Neuronal stem cell (in vitro differentiated cells): Measurements from ENCODE around the gene DYNLT4.

ENCODE experiments used
- DNase-seq: peaks from one replicate; pipeline ENCODE4 v3.0.0-alpha.2; 2013; ENCODE audit warnings: low spot score
- H2AFZ ChIP-seq: one replicate; pipeline ENCODE4 v1.6.1; 2013; ENCODE audit warnings: mild to moderate bottlenecking, low read length, inconsistent platforms
- H2AK5ac ChIP-seq: 2 replicates; pipeline ENCODE4 v1.6.1; 2013; ENCODE audit warnings: low read depth, mild to moderate bottlenecking, inconsistent platforms, low read length, moderate library complexity, mixed read lengths
- H2BK120ac ChIP-seq: 2 replicates; pipeline ENCODE4 v1.6.1; 2013; ENCODE audit warnings: low read depth, mild to moderate bottlenecking, inconsistent platforms, low read length, moderate library complexity, mixed read lengths
- H2BK12ac ChIP-seq: one replicate; pipeline ENCODE4 v1.6.1; 2013; ENCODE audit warnings: low read length, inconsistent platforms
- H2BK15ac ChIP-seq: 2 replicates; pipeline ENCODE4 v1.6.1; 2013; ENCODE audit warnings: mild to moderate bottlenecking, low read length, inconsistent platforms, mixed read lengths
- H2BK5ac ChIP-seq: one replicate; pipeline ENCODE4 v1.6.1; 2013; ENCODE audit warnings: inconsistent platforms, mild to moderate bottlenecking, low read length, moderate library complexity
- H3K14ac ChIP-seq: one replicate; pipeline ENCODE4 v1.6.1; 2013; ENCODE audit warnings: low read length, inconsistent platforms
- H3K18ac ChIP-seq: 2 replicates; pipeline ENCODE4 v1.6.1; 2013; ENCODE audit warnings: low read length, inconsistent platforms
- H3K23ac ChIP-seq: 2 replicates; pipeline ENCODE4 v1.6.1; 2013; ENCODE audit warnings: low read depth, mild to moderate bottlenecking, mixed read lengths, low read length, inconsistent platforms; ENCODE audit not compliant: poor library complexity
- H3K27ac ChIP-seq: replicated peaks from 3 replicates; pipeline ENCODE4 v1.5.1; 2013; ENCODE audit warnings: low read length, inconsistent platforms
- H3K27me3 ChIP-seq, 3 experiments: 2 replicates each; pipeline ENCODE4 v1.6.1; 2013; ENCODE audit warnings: low read length in 3 of 3, mild to moderate bottlenecking in 2 of 3, inconsistent platforms in 1 of 3, low read depth in 1 of 3, mixed read lengths in 1 of 3, moderate library complexity in 1 of 3; ENCODE audit not compliant: control insufficient read depth in 3 of 3, insufficient read depth in 3 of 3
- H3K36me3 ChIP-seq, 2 donors: replicated peaks in 1 of 2; 2 replicates each; pipeline ENCODE4 v1.6.1; 2013; ENCODE audit warnings: low read length in 2 of 2; ENCODE audit not compliant: control insufficient read depth in 2 of 2, insufficient read depth in 2 of 2
- H3K4ac ChIP-seq: 2 replicates; pipeline ENCODE4 v1.6.1; 2013; ENCODE audit warnings: inconsistent platforms, mild to moderate bottlenecking, low read length, moderate library complexity
- H3K4me1 ChIP-seq, 2 donors: 1 replicate in 1 of 2; 2 replicates in 1 of 2; pipeline ENCODE4 v1.6.1; 2013; ENCODE audit warnings: low read length in 2 of 2, low read depth in 1 of 2; ENCODE audit not compliant: control insufficient read depth in 2 of 2, insufficient read depth in 1 of 2
- H3K4me2 ChIP-seq: one replicate; pipeline ENCODE4 v1.6.1; 2013; ENCODE audit warnings: mild to moderate bottlenecking, low read length, inconsistent platforms; ENCODE audit not compliant: insufficient read depth, poor library complexity, severe bottlenecking
- H3K4me3 ChIP-seq, 2 donors: 2 replicates each; pipeline ENCODE4 v1.5.1; 2013; ENCODE audit warnings: low read length in 2 of 2, mild to moderate bottlenecking in 2 of 2, inconsistent platforms in 1 of 2, moderate library complexity in 1 of 2
- H3K79me1 ChIP-seq: one replicate; pipeline ENCODE4 v1.6.1; 2013; ENCODE audit warnings: low read depth, mild to moderate bottlenecking, inconsistent platforms, low read length, moderate library complexity
- H3K9ac ChIP-seq: one replicate; pipeline ENCODE4 v1.6.1; 2013; ENCODE audit warnings: mild to moderate bottlenecking, low read depth, low read length, inconsistent platforms; ENCODE audit not compliant: poor library complexity
- H3K9me3 ChIP-seq, 2 donors: replicated peaks in 1 of 2; 2 replicates each; pipeline versions ENCODE3 to v1.6.1; 2013; ENCODE audit warnings: low read length in 2 of 2, mild to moderate bottlenecking in 2 of 2, inconsistent platforms in 1 of 2, low read depth in 1 of 2, mixed read lengths in 1 of 2, moderate library complexity in 1 of 2; ENCODE audit not compliant: control insufficient read depth in 2 of 2, insufficient read depth in 1 of 2
- H4K8ac ChIP-seq: one replicate; pipeline ENCODE4 v1.6.1; 2013; ENCODE audit warnings: low read depth, mild to moderate bottlenecking, inconsistent platforms, low read length, moderate library complexity
- H4K91ac ChIP-seq: one replicate; pipeline ENCODE4 v1.6.1; 2013; ENCODE audit warnings: low read length, low read depth, mild to moderate bottlenecking, inconsistent platforms; ENCODE audit not compliant: poor library complexity
- WGBS, 2 donors: extraction: QIAGEN DNeasy Blood & Tissue Kit; methylation state at CpG; one replicate each; pipeline ENCODE4 v1.1.7; 2013; ENCODE audit warnings: missing lambda C conversion rate in 2 of 2, mixed read lengths in 1 of 2; ENCODE audit not compliant: insufficient read length in 2 of 2, insufficient replicate concordance in 1 of 2; ENCODE audit errors: extremely low coverage in 2 of 2; 5-methylcytosine and 5-hydroxymethylcytosine counted together

DYNLT4 gene

DNA sequence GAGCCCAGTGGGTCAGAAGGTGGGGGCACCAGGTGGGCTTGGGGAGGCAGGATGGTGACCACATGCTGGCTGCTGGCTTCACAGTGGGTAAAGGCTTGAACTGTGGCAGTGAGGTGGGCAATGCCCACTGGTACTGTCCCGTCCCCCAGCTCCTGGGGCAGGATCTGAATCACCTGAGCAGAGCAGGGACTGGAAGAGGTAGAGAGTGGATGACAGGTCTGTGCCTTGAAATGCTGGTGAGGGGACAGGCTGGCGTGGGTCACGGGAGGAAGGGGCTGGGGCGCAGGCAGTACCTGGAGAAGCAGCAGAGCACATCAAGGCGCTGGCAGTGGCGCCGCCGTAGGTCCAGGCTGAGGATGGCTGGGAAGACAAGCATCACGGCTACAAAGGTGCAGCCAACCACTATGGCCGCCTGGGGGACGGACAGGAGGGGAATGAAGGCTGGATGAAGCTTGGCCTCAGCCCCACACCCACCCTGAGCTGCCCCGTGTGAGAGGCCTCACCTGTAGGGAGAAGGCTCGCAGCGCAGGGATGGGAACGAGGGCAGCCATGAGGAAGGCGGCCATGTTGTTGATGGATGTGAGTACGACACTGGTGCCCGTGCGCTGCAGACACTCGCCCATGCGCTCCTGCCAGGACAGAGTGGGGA lies 21.0 kb upstream of the DYNLT4 start:
- Histone ChIP-seq H2AFZ (no peak overlapping the region), H3K23ac (peak overlapping the region; percentile 78), H2BK120ac (peak overlapping the region; percentile 34), H3K9ac (no peak overlapping the region), H4K91ac (peak overlapping the region; percentile 68), H2BK15ac (peak overlapping the region; percentile 22), H3K36me3 (no peaks in the 10 kb centered on the region), H3K27me3 (no peaks in the 10 kb centered on the region), H3K14ac (peak overlapping the region; percentile 33), H2BK12ac (peak overlapping the region; percentile 68), H3K4me3 (no peak overlapping the region), H2AK5ac (peak overlapping the region; percentile 77), H3K4me2 (no peak overlapping the region), H3K27ac (no peak overlapping the region), H3K18ac (peak overlapping the region; percentile 65), H3K9me3 (peaks cover 0 to 11% of the 10 kb centered on the region in 2 donors), H3K79me1 (no peaks in the 10 kb centered on the region), H3K4ac (peak overlapping the region; percentile 90), H2BK5ac (no peak overlapping the region), H3K4me1 (peaks cover 0 to 3% of the 10 kb centered on the region in 2 donors), H4K8ac (no peak overlapping the region)
- DNase-seq = no peak
- no CpG with 5 or more reads among the region's 21 CpGs for WGBS, 2 donors

DNA sequence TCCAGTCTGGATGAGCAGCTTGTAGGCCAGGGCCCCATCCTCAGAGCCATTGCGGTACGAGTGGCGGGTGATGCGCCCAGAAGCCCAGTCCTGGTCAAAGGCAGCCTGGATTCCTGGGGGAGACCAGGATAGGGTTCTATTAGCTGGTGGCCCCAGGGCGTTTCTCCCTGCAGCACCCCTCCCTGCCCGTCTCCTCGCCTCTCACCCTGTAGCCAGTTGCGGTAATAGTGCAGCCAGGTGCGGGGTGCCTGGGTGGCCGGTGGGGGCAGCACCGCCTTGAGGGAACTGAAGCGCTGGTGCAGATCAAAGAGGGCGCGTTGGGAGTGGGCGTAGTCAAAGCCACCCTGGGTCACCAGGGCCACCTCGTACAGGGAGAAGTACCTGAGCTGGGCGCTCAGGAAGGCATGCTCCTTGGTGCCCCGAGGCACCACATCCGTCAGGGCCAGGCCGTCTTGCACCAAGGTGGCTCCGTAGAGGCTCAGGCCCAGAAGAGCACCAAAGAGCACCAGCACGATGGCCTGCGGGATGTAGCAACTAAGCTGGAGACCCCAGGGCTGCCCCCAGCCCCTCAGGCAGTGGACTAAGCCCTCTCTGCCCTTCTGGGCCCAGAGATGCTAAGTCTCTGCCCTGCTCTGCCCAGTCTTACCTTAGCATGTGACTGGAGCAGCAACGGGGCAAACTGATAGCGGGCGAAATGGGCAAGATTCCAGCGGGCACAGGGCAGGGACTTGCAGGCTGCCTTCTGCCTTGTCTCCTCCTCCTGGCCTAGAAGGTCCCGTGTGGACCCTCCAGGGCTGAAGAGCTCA lies 20.2 kb upstream of the DYNLT4 start:
- Histone ChIP-seq H3K27ac (no peak overlapping the region), H2AFZ (no peak overlapping the region), H2BK15ac (peak overlapping the region; percentile 63), H3K4me1 (peaks cover 0 to 3% of the 10 kb centered on the region in 2 donors), H3K18ac (peak overlapping the region; percentile 4), H3K4me3 (no peak overlapping the region), H4K91ac (no peak overlapping the region), H3K23ac (no peak overlapping the region), H2BK12ac (no peak overlapping the region), H3K14ac (no peak overlapping the region), H3K27me3 (no peaks in the 10 kb centered on the region), H3K9ac (no peak overlapping the region), H2BK5ac (peak overlapping the region; percentile 39), H3K4me2 (no peak overlapping the region), H3K79me1 (no peaks in the 10 kb centered on the region), H3K9me3 (peaks cover 0 to 11% of the 10 kb centered on the region in 2 donors), H2BK120ac (no peak overlapping the region), H3K36me3 (no peaks in the 10 kb centered on the region), H4K8ac (no peak overlapping the region), H2AK5ac (peak overlapping the region; percentile 81), H3K4ac (peak overlapping the region; percentile 6)
- no peak for DNase-seq
- WGBS, 2 donors = no CpG with 5 or more reads among the region's 28 CpGs

DNA sequence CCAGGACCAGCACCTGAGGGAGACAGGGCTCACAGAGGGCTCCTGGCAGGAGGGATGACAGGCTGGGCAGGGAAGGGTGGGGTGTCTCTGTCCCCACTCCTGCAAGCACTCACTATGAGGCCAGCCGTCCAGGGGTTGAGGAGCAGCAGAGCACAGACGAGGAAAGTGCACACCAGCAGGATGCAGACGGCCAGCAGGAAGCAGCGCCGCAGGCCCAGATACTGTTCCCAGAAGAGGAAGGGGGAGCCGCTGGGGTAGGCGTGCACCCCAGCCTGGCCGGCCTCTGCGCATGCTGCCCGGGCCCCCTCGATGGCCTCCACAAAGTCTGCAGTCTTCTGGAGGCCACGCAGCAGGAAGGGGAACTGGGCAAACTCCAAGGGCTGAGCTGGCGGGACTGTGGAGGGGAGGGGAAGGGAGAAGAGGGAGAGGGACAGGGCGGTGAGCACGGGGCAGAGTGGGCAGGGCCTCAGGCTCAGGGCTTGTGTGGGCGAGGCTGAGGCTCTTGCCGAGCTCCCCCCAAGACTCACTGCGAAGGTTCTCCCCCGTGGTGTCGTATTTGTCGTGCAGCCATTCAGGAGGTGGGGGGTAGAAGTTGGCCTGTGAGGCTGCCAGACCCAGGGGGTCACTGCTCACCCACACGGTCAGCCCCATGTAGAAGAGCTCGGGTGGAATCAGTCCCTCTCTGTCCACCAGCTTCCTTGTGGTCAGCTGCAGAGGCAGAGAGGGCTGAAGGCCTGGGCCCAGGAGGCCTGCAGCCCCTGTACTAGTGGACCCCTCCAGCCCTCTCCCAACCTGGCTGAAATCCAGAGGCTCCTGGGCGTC lies 19.4 kb upstream of the DYNLT4 start:
- Histone ChIP-seq H3K4ac (peak overlapping the region; percentile 6), H4K91ac (no peak overlapping the region), H2BK15ac (peak overlapping the region; percentile 63), H3K23ac (no peak overlapping the region), H3K4me1 (peaks cover 0 to 2% of the 10 kb centered on the region in 2 donors), H3K9me3 (peaks cover 0 to 11% of the 10 kb centered on the region in 2 donors), H3K4me3 (no peak overlapping the region), H3K9ac (peak overlapping the region; percentile 0), H3K36me3 (no peaks in the 10 kb centered on the region), H3K27ac (no peak overlapping the region), H3K27me3 (no peaks in the 10 kb centered on the region), H3K79me1 (peaks cover 2% of the 10 kb centered on the region), H2BK120ac (no peak overlapping the region), H2BK5ac (peak overlapping the region; percentile 39), H3K14ac (peak overlapping the region; percentile 0), H2AFZ (no peak overlapping the region), H2BK12ac (no peak overlapping the region), H3K18ac (peak overlapping the region; percentile 4), H2AK5ac (peak overlapping the region; percentile 81), H3K4me2 (no peak overlapping the region), H4K8ac (no peak overlapping the region)
- no peak for DNase-seq
- no CpG with 5 or more reads among the region's 24 CpGs for WGBS, 2 donors
